NCI-H187 (cell line): ENCODE measurements around the gene SSTR3.

ENCODE experiments used
- DNase-seq, 2 experiments: peaks; one replicate each; lab custom pipeline; 2025; lab: John Stamatoyannopoulos, UW

Gene SSTR3

DNA sequence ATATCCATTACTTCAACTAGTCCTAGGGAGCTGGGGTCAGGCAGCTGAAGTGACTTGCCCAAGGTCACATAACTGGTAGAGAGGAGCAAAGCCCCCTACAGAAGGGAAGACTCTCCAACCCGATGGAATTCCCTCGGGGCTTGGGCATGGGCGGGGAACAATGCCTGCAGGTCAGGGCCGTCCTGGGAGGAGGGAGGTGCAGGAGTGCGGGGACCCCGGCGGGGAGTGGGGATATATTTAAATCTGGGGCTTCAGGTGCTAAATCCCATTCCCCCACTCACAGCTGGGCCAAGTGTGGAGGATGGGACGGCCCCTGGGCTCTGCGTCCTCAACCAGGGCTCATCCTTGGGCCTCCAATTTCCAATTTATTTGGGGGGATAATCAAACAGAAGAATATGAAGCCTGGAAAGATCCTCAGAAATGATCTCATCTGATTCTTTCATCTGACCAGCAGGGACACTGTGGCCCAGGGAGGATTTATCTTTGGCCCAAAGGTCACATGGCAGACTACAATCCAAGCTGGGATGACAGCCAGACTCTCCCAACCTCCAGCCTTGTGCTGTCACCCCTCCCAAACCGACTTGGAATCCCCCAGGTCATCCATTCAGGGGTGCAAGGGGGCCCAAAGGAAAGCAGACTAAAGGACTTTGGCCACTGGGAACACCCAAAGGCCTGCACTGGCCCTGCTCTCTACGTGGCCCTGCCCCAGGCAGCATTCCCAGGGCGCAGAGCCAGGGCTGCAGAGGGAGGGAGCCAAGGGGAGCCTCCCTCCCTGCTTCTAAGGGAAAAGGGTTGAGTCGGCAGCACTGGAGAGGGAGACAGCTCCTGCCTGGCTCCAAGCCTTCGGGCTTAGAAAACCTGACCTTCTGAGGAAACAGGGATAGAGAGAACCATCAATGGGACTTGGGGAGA, 15.5 kb downstream of the SSTR3 start:
- no peak for DNase-seq

DNA sequence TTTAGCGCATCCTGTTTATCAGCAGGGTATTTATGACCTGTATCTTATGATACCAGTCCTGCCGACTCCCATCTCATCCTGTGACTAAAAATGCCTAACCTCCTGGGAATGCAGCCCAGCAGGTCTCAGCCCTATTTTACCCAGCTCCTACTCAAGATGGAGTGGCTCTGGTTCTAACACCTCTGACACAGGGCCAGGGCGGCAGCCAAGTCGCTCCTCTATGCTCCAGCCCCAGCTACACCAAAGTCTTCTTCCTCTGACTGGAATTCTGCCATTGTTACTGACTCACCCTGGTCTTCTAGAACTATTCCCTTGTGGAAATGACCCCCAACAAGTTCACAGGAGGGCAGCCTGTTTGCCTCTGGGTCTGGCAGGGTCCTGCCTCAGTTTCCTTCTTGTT, 16.4 kb downstream of the SSTR3 start:
- DNase-seq = no peak

DNA sequence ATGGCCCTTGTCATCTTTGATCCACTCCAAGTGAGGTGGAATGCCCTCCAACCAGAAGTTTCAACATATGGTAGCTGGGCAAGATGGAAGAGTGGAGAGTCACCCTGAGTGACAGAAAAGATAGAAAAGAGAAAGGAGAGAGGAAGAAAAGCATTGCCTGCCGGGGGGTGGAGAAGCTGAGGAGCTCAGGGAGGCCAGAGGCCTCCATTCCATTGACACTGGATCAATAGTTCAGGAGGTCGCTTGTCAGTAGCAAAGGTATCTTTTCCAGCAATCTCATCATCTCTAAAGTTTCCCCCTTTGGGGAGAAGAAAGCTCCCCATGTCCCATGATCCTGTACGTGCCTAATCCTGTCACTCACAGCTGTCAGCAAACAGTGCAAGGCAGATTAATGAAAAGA, 17.5 kb downstream of the SSTR3 start:
- DNase-seq = no peak

DNA sequence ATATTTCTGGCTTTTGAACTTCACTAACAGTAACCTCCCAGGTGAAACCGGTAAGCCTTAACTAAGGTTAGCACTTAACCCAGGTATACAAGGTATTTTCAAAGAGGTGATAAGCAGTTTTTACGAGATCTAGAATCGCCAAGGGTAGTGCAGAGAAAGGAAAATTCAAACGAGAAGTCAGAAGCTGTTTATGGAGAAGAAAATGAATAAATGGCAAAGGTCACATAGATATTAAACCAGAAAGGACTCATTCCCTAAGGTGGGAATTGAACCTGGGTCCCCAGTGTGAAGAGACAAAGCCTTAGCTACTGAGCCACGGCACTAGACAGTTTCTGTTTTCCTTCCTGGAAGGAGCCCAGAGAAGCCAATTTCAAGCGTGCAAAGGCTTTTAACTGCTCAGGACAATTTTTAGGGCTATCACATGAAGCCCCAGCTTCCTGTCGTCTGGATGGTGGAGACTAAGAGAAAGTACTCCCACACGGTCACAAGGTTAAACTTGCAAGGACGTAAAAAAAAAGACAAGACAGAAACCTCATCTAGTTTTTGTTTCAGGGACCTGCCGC, 18.6 kb downstream of the SSTR3 start:
- no peak for DNase-seq

DNA sequence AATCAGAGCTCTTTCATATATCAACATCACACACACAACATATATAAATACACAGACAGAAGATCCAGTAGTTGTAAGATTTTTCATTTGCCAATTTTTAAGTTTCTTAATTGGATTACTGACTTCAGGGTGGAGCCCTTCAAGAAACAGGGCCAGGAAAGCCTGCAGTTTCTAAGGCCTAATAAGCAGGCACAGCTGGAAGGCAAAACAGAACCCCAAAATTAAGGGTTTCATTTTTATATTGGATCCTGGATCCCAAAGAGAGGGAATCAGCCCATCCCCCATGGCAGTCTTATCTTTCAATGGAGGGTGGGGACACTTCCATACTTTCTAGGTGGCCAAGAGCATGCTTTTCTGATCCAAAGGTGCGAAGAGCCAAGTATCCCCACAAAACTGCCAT, 19.5 kb downstream of the SSTR3 start:
- no peak for DNase-seq

DNA sequence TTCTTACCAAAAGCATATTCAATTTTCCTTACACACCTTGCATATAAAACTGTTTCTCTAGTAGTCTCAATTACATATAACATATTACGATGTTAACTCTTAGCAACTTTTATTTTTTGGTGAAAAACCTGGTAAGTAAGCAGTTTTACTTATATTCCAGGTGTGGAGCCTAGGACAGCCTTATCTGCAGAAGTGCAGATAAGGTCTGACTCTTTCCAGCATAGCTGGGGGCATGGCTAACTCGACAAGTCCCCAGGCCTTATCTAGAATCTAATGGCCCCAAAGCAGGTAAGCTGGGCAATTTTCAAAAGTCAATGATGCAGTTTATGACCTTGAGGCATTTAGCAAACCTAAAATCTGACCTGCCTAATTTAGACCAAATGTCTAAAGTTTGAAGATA, 20.1 kb downstream of the SSTR3 start:
- DNase-seq = no peak

DNA sequence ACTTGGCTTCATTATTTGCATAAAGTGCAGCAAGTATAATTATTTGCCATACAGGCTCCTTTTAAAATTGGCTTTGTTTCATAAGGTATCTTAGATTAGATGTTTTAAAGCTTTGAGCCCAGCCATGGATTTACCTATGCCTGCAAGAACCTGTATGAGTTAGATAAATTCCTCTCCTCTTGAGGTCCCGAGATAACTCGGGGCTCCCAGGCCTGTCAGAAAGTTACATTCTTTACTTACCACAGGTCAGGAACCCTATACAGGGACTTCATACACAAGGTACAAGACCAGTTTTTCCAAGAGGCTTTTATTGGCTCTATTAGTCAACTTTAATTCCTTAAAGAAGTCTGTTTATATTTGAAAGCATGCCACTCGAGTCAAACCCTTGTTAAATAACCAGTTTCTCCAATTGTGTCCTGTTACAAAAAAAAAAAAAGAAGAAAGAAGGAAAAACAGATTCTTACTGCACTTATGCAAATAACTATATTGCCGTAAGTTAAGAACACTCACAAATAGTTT, 22.0 kb downstream of the SSTR3 start:
- DNase-seq = no peak

DNA sequence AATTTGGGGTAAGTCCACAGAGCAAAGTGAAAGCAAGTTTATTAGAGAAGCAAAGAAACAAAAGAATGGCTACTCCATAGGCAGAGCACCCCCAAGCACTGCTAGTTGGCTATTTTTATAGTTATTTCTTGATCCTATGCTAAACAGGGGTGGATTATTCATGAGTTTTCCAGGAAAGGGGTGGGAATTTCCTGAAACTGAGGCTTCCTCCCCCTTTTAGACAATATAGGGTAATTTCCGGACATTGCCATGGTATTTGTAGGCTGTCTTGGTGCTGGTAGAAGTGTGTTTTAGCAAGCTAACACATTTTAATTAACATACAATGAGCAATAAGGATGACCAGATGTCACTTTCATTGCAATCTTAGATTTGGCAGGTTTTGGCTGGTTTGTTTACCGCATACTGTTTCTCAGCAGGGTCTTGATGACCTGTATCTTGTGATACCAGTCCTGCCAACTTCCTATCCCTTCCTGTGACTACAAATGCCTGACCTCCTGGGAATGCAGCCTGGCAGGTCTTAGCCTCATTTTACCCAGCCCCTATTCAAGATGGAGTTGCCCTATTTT, 23.3 kb downstream of the SSTR3 start:
- no peak for DNase-seq

DNA sequence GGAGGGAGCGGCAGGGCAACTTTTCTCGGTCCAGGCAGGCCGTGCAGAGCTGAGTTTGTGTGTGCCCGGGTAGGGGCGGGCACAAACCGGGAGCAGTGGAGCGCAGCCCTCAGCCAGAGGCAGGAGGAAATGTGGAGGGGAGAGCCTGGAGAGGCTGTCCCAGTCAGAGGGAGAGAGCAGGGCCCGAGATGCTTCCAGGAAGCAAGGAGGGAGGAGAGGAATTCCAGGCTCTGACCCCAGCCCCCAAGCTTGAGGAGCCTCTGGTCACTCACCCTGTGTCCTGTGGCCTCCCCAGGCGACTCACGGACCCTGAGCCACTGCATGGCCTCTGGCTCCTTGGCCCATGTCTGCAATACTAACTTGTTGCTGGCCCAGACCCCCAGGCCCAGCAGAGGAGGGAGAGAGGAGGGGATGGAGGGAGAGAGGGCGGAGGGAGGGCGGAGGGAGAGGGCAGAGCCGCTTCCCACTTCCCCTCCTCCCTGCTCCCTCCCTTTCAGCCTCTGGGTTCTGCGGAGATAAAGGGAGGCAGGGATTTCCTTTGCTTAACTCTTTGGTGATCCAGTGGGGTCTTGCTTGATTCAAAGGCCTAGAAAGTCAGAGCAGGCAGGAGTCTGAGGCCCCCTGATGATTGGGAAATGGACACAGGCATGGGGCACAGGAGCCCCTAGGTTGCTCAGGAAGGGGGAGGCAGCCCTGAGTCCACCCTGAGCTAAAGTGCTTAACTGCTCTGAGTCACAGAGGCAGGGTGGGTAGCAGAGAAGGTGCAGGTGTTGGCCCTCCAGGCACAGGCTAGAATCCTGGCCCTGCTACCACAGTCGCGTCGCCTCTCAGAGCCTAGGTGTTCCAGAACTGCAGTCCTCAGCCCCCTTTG, 24.2 kb downstream of the SSTR3 start, which contains the start of gene C1QTNF6:
TSS of gene C1QTNF6 (minus strand) at position 357 of the 871 bp plus-strand sequence. CDS start at position 323, 34 bp downstream.
- DNase-seq = no peak

DNA sequence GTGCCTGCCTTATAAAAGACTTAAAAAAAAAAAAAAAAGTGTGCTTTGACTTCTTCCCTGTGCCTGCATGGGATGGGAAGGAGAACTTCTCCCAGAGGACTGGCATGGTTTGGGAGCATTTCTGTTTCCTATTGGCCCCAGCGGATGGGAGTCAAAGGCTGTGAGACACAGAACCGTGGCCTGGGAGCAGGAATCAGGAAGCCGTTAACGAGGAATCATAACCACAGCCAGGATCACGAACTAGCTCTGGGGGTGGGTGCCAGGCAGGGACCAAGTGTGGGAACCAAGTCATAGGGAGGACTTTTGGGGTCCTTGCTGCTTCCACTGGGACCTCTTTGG, 24.8 kb downstream of the SSTR3 start:
- no peak for DNase-seq

DNA sequence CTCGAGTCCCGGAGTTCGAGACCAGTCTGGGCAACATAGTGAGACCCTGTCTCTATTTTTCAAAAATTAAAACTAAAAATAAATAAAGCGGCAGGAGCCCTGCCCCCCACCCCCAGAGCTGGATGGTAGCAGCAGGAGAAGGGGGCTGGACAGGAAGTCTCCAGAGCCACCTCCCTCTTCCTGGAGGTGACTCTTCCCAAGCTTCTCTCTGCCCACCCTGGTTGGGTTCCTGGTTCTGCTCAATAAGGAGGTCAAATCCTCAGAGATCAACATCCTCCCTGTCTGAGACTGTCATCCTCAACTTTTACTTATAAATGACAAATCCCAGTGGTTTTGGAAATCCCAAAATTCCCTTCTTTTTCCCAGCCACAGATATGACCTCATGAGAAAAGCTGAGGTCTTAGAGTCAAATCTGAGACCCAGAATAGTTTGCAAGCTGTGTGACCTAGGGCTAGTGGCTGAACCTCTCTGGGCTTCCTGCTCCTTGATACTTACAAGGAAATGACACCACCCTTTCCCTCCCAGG, 25.2 kb downstream of the SSTR3 start:
- DNase-seq = no peak

DNA sequence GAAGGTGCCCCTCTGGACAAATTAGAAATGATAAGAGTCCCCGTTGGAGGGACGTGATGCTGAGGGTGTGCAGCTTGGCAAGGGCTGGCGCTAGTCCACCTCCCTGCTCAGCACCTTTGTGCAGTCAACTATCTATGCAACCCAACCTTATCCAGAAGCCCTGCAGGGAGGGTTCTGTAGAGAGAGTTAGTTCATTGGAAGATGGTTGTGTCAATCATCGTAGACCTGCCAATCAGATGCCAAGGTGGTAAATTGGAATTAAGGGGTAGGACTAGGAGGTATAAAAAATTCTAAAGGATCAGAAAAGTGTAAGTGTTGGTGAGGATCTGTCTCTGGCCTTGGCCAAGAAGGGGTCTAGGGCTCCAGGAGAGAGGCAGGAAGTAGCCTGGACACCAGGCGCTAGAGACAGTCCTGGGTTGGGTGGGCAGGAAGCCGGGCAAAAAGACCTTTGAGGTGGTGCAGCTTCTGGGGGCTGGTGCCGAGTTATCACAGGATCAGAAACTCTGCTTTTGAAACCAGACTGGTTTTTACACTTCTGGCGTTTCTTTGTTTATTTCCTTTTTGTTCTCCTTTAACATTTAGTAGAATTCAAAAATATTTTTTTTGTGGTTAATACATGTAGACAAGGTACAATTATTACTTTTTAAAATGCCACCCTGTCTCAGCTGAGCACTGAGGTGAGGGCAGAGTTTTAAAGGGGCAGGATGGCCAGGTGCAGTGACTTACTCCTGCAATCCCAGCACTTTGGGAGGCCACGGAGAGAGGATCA, 25.9 kb downstream of the SSTR3 start:
- DNase-seq = no peak

DNA sequence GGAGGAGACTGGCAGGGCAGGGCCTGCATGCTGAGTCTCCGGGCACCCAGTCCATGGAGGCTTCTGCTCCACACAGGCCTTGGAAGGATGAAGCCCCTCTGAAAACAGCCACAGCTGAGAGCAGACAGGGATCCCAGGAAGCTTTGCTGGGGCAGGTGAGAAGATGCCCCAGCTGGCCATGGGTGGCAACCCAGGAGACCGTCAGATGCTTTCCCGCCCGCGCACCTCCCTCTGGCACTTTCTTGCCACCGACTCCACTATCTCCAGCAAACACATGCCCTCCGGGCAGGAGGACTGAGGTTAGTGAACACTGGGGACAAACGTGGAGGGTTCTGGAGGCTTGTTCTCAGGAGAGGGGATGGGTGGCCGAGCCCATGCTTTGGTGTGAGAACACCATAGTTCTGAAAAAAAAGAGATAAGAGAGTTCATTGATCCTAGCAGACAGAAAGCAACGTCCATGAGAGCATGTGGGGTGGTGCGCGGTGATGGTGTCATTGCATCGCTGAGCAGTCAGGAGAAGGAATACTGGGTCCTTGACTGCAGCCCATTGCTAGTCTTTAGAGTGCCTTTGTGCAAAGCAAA, 26.5 kb downstream of the SSTR3 start:
- DNase-seq = no peak

DNA sequence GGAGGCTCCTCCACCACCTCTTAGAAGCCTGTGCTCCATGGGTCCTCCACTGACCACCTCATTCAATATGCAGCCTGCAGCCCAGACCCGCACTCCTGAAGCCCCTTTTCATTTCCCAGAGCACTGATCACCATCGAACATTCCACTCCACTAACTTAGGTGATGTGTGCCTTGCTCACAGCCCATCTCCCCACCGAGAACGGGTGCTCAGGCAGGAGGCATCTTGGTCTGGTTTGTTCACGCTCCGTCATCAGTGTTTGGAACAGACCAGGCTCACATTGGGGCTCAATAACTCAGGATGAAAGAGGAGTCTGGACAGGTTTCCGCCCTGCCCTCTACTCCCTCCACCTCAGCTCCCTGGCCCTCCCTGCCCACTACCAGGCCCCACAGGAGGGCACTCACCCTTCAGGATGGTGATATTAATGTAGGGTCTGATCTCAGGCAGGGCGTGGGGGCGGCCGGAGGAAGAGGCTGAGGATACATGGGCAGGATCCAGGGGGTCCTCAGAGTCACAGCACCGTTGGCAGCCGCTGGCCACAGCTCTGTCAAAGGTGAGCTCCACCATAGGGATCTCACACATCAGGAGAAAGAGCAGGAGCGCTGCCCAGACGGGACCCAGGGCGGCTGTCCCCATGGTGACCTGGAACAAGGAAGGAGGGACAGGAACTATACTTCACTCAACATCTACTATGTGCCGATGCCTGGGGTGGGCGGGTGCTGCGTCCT, 27.3 kb downstream of the SSTR3 start:
- no peak for DNase-seq

DNA sequence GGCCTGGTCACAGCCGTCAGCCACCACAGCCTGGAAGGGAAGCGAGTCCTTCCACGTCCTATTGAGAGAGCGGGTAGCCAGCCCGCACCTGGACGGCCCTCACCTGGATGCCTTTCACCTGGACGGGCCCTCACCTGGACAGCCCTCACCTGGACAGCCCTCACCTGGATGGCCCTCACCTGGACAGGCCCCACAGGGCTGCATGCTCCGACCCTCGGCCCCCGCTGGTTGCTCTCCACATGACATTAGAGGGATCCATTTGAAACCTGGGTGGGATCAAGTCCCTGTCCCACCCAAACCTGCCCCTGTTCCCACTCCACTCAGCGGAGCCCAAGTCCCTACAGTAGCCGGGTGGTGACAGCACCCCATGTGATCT, 27.9 kb downstream of the SSTR3 start:
- no peak for DNase-seq

DNA sequence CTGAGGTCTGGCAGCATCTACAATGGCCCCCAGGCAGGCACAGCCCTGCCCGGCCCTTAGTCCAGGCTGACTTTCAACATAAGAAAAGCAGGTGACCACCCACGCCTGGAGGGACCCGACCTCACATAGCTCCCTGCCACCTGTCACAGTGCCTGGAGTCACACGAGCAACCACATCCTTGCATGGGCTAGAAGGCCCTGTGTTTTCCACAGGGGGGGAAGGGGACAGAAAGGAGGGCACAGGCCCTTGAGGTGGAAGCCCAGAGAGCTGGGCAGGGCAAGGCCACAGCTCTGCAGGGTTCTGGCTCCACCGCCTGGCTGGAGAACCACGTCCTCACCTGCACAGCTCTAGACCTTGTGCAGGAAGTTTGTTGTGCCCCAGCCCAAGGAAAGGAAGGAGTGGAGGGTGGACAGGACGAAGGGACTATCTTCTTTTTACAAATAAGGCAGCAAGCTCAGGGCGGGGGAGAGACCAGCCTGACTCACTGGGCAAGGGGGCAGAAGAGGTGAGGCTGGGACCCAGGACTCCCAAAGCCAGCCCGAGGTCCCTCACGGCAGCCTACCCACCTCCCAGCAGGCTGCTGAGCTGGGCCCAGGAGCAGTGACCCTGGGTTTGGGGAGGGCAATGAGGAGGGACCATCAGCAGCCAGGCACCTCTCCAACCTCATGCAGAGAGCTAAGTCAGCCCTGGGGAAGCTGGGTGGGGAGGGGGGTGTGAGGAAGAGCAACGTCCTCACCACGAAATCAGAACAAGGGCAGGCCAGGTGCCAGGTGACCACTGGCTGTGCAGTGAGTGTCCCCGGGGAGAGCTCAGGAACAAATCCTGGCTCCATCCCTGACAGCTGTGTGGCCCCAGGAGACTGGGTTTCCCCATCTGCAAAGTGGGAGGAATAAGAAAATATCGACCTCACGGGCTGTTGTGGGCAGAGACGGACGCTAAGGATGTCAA, 28.6 kb downstream of the SSTR3 start:
- no peak for DNase-seq

DNA sequence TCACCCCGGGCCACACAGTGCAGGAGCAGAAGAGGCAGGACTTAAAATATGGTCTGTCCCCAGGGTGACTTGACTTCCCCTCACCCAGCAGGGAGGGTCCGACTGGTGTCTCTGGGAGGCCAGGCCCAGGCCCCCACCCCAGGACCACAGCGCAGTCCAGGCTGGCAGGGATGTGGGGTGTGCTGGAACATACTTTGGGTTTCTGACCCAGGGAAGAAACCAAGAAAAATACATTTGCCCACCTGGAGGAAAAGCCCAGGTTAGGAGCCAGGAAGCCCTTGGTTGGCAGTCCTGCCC, 29.4 kb downstream of the SSTR3 start:
- DNase-seq = no peak

DNA sequence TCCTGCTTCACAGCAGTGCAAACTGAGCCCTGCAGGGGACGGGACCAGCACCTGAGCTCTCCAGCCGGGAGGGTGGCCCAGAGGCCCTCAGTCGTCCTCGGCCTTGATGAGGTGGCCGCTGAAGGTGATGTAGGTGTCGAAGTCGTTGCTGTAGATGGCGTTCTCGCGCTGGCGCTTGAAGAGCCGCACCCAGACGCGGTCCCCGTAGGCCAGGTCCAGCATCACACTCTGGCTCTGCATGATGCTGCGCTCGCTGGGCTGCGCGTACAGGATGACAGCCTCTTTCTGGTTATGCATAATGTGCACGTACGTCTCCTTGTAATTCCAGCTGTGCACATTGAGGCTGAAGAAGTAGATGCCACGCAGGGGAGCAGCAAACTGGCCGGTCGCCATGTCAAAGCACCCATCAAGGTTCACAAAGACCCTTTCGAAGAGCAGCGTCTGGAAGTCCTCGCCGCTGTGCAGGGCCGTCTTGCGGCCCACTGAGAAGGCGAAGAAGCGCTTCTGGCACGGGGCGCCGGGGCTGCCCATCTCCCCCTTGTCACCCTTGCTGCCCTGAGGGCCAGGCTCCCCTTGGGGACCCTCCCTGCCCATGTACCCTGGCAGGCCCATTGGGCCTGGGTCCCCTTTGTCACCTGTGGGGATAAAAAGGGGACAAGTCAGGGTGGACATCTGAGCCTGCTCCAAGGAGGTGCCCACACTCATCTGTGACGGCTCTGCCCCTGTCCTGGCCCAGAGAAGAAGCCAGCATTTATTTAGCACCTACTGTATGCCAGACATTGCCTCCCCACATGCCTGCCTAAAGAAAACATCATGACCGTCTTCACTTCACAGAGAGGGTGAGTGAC, 30.0 kb downstream of the SSTR3 start:
- no peak for DNase-seq
